WERI-Rb-1 (cell line): ENCODE data around the gene AAK1.
"Not testable (repeated sequence)": the region's sequence is repeated elsewhere in the genome, so short reads cannot be mapped to it uniquely, and the experiment has no call there.

Experiments
- DNase-seq: peaks from one replicate; pipeline ENCODE4 v3.0.0-alpha.2; 2020
- H3K27ac ChIP-seq: fragments of 250-450 bp; sonication (Bioruptor Pico); 2 replicates; pipeline ENCODE4 v1.5.1; 2020; ENCODE audit warnings: mild to moderate bottlenecking, moderate library complexity
- H3K27me3 ChIP-seq: fragments of 250-450 bp; sonication (Bioruptor Pico); 2 replicates; pipeline ENCODE4 v1.5.1; 2021; ENCODE audit warnings: mild to moderate bottlenecking, low read depth, moderate library complexity; ENCODE audit not compliant: insufficient read depth, severe bottlenecking
- H3K36me3 ChIP-seq: fragments of 250-450 bp; sonication (Bioruptor Pico); 2 replicates; pipeline ENCODE4 v1.5.1; 2020; ENCODE audit warnings: mild to moderate bottlenecking, moderate library complexity
- H3K4me3 ChIP-seq: 2 replicates; pipeline ENCODE4 v1.5.1; 2011; ENCODE audit warnings: low read depth, mild to moderate bottlenecking, control low read depth, low read length
- H3K9me3 ChIP-seq: fragments of 250-450 bp; sonication (Bioruptor Pico); 2 replicates; pipeline ENCODE4 v1.5.1; 2021; ENCODE audit warnings: mild to moderate bottlenecking, moderate library complexity; ENCODE audit not compliant: severe bottlenecking
- TF ChIP-seq, protein P1 (sequence below): IDR thresholded peaks from 2 replicates; pipeline ENCODE4 v1.5.1; 2011; ENCODE audit warnings: low read depth, mild to moderate bottlenecking, control low read depth, inconsistent platforms, low read length

Gene AAK1

DNA sequence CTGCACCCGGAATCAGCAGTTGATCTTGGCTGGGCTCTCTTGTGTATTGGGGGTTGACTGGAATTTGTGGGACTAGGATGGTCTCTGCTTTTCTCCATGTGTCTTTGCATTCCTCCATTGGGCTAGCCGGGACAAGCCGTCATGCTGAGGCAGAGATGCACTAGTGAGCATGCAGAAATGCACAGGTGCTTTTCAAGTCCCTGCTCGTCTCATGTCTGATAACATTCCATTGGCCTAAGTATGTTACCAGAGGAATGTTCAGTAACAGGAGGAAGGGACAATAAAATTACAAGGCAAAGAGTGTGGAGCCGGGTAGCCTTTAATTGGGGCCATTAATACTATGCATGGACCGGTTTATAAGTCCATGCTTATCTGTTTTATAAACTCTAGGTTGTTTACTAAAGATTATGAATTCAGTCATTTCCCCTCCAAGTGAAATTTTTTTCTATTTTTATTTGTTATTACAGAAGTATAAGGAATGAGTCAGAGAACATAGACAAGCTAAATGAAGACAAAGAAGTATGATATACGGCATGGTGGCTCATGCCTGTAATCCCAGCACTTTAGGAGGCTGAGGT, 24.4 kb upstream of the AAK1 start:
- Histone ChIP-seq H3K27me3 (no peaks in the 10 kb centered on the region), H3K36me3 (no peaks in the 10 kb centered on the region), H3K4me3 (no peak overlapping the region), H3K9me3 (peaks cover 2% of the 10 kb centered on the region), H3K27ac (no peak overlapping the region)
- DNase-seq: no peak
- TF ChIP-seq, protein P1, sequence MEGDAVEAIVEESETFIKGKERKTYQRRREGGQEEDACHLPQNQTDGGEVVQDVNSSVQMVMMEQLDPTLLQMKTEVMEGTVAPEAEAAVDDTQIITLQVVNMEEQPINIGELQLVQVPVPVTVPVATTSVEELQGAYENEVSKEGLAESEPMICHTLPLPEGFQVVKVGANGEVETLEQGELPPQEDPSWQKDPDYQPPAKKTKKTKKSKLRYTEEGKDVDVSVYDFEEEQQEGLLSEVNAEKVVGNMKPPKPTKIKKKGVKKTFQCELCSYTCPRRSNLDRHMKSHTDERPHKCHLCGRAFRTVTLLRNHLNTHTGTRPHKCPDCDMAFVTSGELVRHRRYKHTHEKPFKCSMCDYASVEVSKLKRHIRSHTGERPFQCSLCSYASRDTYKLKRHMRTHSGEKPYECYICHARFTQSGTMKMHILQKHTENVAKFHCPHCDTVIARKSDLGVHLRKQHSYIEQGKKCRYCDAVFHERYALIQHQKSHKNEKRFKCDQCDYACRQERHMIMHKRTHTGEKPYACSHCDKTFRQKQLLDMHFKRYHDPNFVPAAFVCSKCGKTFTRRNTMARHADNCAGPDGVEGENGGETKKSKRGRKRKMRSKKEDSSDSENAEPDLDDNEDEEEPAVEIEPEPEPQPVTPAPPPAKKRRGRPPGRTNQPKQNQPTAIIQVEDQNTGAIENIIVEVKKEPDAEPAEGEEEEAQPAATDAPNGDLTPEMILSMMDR: no peak

DNA sequence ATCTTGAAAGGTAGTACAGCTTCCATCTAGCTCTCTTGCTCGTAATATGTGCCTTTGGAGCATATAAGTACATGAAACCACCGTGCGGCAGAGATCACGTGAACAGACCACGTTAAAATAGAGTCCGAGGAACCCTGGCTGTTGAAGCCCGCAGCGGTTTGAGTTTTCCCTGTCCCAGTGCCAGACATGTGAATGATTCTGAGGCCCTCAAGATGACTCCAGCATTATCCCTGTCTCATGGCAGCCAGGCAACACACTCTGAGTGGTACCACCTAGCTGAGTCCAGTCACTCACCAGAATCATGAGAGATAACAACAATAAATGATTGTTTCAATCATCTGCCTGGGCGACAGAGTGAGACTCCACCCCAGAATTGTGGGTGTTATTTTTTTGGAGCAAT, 21.6 kb upstream of the AAK1 start:
- Histone ChIP-seq H3K27me3 (no peaks in the 10 kb centered on the region), H3K4me3 (no peak overlapping the region), H3K9me3 (no peaks in the 10 kb centered on the region), H3K27ac (no peak overlapping the region), H3K36me3 (no peaks in the 10 kb centered on the region)
- no peak for DNase-seq
- TF ChIP-seq, protein P1: no peak

DNA sequence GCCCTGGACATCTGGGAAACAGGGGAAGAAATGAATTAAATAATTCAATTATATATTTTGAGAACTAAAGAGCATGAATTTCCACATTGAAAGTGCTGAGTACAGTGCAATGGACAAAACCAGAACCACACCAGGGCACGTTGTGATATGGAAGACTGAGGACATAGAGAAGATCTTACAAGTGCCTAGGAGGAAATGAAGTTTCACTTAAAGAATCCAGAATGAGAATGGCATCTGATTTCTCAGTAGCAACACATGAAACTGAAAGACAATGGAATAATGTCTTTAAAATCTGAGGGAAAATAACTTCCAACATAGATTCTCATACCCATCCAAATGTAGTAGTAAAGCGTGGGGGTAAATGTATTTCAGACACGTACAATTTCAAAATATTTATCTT, 20.3 kb upstream of the AAK1 start:
- H3K27ac ChIP-seq: no peak overlapping the region
- no peaks in the 10 kb centered on the region for H3K36me3 ChIP-seq
- H3K4me3 ChIP-seq: no peak overlapping the region
- no peak for DNase-seq
- H3K27me3 ChIP-seq: no peaks in the 10 kb centered on the region
- no peaks in the 10 kb centered on the region for H3K9me3 ChIP-seq
- TF ChIP-seq, protein P1: no peak

DNA sequence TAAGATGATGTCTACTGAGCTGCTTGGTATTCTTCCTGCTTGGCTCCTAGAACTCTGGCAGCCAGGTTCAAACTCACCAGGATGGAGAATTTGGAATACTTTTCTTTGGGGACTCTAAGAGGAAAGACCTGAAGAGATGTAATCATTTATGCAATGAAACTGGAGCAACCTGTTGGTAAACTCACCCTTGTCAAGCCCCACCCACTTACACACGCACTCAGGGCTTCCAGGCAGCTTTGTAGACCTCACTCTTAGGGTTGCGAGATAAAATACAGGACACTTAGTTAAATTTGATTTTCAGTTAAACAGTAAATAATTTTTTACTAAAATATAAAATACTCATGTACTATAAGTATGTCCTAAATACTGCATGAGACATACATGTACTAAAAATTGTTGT, 19.0 kb upstream of the AAK1 start:
- not testable (repeated sequence) for H3K27me3 ChIP-seq, DNase-seq, H3K27ac ChIP-seq, H3K36me3 ChIP-seq, H3K9me3 ChIP-seq, H3K4me3 ChIP-seq

DNA sequence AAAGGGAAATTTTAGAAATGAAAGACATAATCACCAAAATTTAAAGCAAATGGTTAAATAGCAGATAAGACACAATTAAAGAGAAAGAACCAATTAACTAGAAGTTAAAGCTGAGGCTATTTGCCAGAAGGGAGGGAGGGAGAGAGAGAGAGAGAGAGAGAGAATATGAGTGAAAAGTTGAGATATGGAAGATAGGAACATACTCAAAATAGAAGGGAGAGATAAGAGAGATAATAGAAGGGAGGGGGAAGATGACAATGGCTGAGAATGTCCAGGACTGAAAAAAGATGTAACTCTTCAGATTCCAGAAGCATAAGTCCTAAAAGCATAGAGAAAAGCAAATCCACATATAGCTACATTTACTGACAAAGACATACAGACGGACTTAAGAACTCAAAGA, 17.1 kb upstream of the AAK1 start:
- no peak overlapping the region for H3K27ac ChIP-seq
- DNase-seq: no peak
- H3K9me3 ChIP-seq: no peaks in the 10 kb centered on the region
- H3K36me3 ChIP-seq: no peaks in the 10 kb centered on the region
- no peak overlapping the region for H3K4me3 ChIP-seq
- H3K27me3 ChIP-seq: no peaks in the 10 kb centered on the region
- TF ChIP-seq, protein P1: no peak

DNA sequence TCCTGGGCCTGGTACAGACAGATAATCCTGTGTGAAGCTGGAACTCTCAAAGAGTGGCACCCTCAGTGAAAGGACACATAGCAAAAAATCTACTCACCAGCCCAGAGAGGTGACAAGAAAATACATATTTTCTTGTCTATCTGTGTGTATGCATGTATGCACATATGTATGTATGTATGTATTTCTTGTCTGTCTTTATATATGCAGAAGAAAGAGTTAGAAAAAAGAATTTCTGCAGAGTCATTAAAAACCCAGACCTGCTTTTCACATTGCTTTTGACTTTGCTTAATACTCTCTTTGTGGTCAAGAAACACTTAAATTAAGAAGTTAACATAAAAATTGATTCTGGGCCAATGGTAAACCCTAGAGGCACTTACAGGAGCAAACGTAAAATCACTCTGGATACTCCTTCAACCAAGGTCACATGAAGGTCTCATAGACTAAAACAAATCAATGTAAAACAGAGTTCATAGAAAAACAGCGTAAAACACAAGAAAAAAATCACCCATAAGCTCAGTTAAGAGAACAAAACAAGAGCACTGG, 16.5 kb upstream of the AAK1 start:
- TF ChIP-seq, protein P1: no peak
- H3K4me3 ChIP-seq: no peak overlapping the region
- no peaks in the 10 kb centered on the region for H3K9me3 ChIP-seq
- no peak overlapping the region for H3K27ac ChIP-seq
- H3K36me3 ChIP-seq: no peaks in the 10 kb centered on the region
- no peak for DNase-seq
- no peaks in the 10 kb centered on the region for H3K27me3 ChIP-seq
